ENCODE results near the gene C2CD4D.

Gene C2CD4D

GRCh38 chr1:151853411-151853943 is 13.9 kb upstream of the C2CD4D start, which contains the start of gene THEM5:
Gene THEM5, minus strand, starts transcription at chr1:151853712. Its CDS starts 147 bp downstream, at chr1:151853565.
- Histone ChIP-seq H3K4me1 (ENCODE audit: low read depth, poor library complexity, severe bottlenecking) (no peaks in the 10 kb centered on the region), H3K79me2 (ENCODE audit: insufficient read depth, low read depth) (no peaks in the 10 kb centered on the region), H3K9ac (no peak within 1 kb of the TSS), H3K4me3 (IDR thresholded peaks at IDR 0.05; ENCODE audit: insufficient read depth, low read depth, low read length) (no peak within 1 kb of the TSS), H3K27ac (no peak within 1 kb of the TSS), H3K4me2 (no peak within 1 kb of the TSS), H2AFZ (ENCODE audit: low read depth) (no peak within 1 kb of the TSS), H3K27me3 (ENCODE audit: insufficient read depth, low read depth) (no peaks in the 10 kb centered on the region; the same call in 1 of the 2 replicates), H3K36me3 (ENCODE audit: insufficient read depth) (no peaks in the 10 kb centered on the region), H4K20me1 (ENCODE audit: insufficient read depth) (no peaks in the 10 kb centered on the region)
- TF ChIP-seq, protein P1, sequence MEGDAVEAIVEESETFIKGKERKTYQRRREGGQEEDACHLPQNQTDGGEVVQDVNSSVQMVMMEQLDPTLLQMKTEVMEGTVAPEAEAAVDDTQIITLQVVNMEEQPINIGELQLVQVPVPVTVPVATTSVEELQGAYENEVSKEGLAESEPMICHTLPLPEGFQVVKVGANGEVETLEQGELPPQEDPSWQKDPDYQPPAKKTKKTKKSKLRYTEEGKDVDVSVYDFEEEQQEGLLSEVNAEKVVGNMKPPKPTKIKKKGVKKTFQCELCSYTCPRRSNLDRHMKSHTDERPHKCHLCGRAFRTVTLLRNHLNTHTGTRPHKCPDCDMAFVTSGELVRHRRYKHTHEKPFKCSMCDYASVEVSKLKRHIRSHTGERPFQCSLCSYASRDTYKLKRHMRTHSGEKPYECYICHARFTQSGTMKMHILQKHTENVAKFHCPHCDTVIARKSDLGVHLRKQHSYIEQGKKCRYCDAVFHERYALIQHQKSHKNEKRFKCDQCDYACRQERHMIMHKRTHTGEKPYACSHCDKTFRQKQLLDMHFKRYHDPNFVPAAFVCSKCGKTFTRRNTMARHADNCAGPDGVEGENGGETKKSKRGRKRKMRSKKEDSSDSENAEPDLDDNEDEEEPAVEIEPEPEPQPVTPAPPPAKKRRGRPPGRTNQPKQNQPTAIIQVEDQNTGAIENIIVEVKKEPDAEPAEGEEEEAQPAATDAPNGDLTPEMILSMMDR (conservative IDR thresholded peaks at IDR 0.05; ENCODE audit: low read depth, low read length), result no peak

- no peak overlapping the region for H3K9ac ChIP-seq
- H4K20me1 ChIP-seq (ENCODE audit: insufficient read depth), result no peaks in the 10 kb centered on the region
- no peak overlapping the region for H2AFZ ChIP-seq (ENCODE audit: low read depth)
- no peak overlapping the region for H3K4me2 ChIP-seq
- no peaks in the 10 kb centered on the region; the same call in 1 of the 2 replicates for H3K27me3 ChIP-seq (ENCODE audit: insufficient read depth, low read depth)
- H3K79me2 ChIP-seq (ENCODE audit: insufficient read depth, low read depth), result no peaks in the 10 kb centered on the region
- H3K27ac ChIP-seq, result no peak overlapping the region
- TF ChIP-seq, protein P1 (conservative IDR thresholded peaks at IDR 0.05; ENCODE audit: low read depth, low read length), result no peak
- no peaks in the 10 kb centered on the region for H3K36me3 ChIP-seq (ENCODE audit: insufficient read depth)
- no peaks in the 10 kb centered on the region for H3K4me1 ChIP-seq (ENCODE audit: low read depth, poor library complexity, severe bottlenecking)
- H3K4me3 ChIP-seq (IDR thresholded peaks at IDR 0.05; ENCODE audit: insufficient read depth, low read depth, low read length), result no peak overlapping the region
Measured at GRCh38 chr1:151852733-151853132, 13.1 kb upstream of the C2CD4D start.

- Histone ChIP-seq H3K27ac (no peak overlapping the region), H3K4me3 (IDR thresholded peaks at IDR 0.05; ENCODE audit: insufficient read depth, low read depth, low read length) (no peak overlapping the region), H3K36me3 (ENCODE audit: insufficient read depth) (no peaks in the 10 kb centered on the region), H3K4me1 (ENCODE audit: low read depth, poor library complexity, severe bottlenecking) (no peaks in the 10 kb centered on the region), H4K20me1 (ENCODE audit: insufficient read depth) (no peaks in the 10 kb centered on the region), H2AFZ (ENCODE audit: low read depth) (no peak overlapping the region), H3K79me2 (ENCODE audit: insufficient read depth, low read depth) (no peaks in the 10 kb centered on the region), H3K27me3 (ENCODE audit: insufficient read depth, low read depth) (no peaks in the 10 kb centered on the region; the same call in 1 of the 2 replicates), H3K4me2 (no peak overlapping the region), H3K9ac (no peak overlapping the region)
- TF ChIP-seq, protein P1 (conservative IDR thresholded peaks at IDR 0.05; ENCODE audit: low read depth, low read length), result no peak
Measured at GRCh38 chr1:151851886-151852285, 12.3 kb upstream of the C2CD4D start.

DNA sequence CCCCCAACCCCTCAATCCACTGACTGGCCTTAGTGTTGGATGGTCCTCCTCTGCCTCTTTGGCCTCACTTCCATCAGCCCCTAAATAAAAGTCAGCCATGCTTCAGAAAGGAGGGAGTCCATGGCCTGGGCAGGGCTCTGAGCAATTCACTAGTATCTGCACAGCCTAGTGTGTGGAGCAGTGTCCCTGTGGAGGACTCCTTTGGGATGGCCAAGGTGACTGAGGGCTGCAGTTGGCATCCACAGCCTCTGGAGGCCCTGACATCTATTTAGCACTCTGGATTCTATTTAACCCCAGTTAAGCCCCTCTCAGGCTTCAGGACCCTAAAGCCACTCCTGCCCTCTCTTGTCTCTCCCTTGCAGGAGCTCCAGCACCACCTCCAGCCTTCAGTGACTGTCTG is 10.3 kb upstream of the C2CD4D start:
- Histone ChIP-seq H3K36me3 (ENCODE audit: insufficient read depth) (no peaks in the 10 kb centered on the region), H3K79me2 (ENCODE audit: insufficient read depth, low read depth) (no peaks in the 10 kb centered on the region), H3K4me2 (no peak overlapping the region), H3K4me1 (ENCODE audit: low read depth, poor library complexity, severe bottlenecking) (no peaks in the 10 kb centered on the region), H4K20me1 (ENCODE audit: insufficient read depth) (no peaks in the 10 kb centered on the region), H3K27ac (no peak overlapping the region), H2AFZ (ENCODE audit: low read depth) (no peak overlapping the region), H3K9ac (no peak overlapping the region), H3K4me3 (IDR thresholded peaks at IDR 0.05; ENCODE audit: insufficient read depth, low read depth, low read length) (no peak overlapping the region), H3K27me3 (ENCODE audit: insufficient read depth, low read depth) (no peaks in the 10 kb centered on the region; the same call in 1 of the 2 replicates)
- TF ChIP-seq, protein P1 (conservative IDR thresholded peaks at IDR 0.05; ENCODE audit: low read depth, low read length), result no peak
